ENCODE data around the gene TRPV2. TPM values are rescaled to one million over a fixed set of nuclear protein-coding genes. Genes with fewer than 3 reads are reported as not detected.

The TRPV2 gene
- total and polyA plus RNA-seq, 2 donors: 6.8 to 15.4 TPM

GRCh38 chr17:16461606-16461866 lies 46.2 kb downstream of the TRPV2 start:
- Histone ChIP-seq H3K4me3 (ENCODE audit: low read depth, low read length) (no peak overlapping the region), H3K36me3 (ENCODE audit: insufficient read depth) (no peaks in the 10 kb centered on the region), H3K4me1 (ENCODE audit: insufficient read depth) (no peaks in the 10 kb centered on the region), H3K27ac (ENCODE audit: low read depth) (no peak overlapping the region)
- DNase-seq (ENCODE audit: extremely low spot score): no peak
- over 99% methylated on average over 3 of the region's 3 CpGs for WGBS

- no peak overlapping the region for H3K27ac ChIP-seq (ENCODE audit: low read depth)
- 87% methylated on average over 20 of the region's 20 CpGs for WGBS
- DNase-seq (ENCODE audit: extremely low spot score): no peak
- no peaks in the 10 kb centered on the region for H3K36me3 ChIP-seq (ENCODE audit: insufficient read depth)
- H3K4me1 ChIP-seq (ENCODE audit: insufficient read depth): no peaks in the 10 kb centered on the region
- H3K4me3 ChIP-seq (ENCODE audit: low read depth, low read length): no peak overlapping the region
Observed at GRCh38 chr17:16462070-16462864, 46.9 kb downstream of the TRPV2 start.

- DNase-seq (ENCODE audit: extremely low spot score): no peak
- H3K4me3 ChIP-seq (ENCODE audit: low read depth, low read length): no peak overlapping the region
- H3K4me1 ChIP-seq (ENCODE audit: insufficient read depth): no peaks in the 10 kb centered on the region
- no peaks in the 10 kb centered on the region for H3K36me3 ChIP-seq (ENCODE audit: insufficient read depth)
- H3K27ac ChIP-seq (ENCODE audit: low read depth): no peak overlapping the region
- WGBS: 47% methylated on average over 13 of the region's 13 CpGs
Observed at GRCh38 chr17:16463358-16464302, 48.3 kb downstream of the TRPV2 start.

- WGBS: 83% methylated on average over 12 of the region's 12 CpGs
- no peak overlapping the region for H3K27ac ChIP-seq (ENCODE audit: low read depth)
Observed at GRCh38 chr17:16464303-16465051, 49.1 kb downstream of the TRPV2 start.

GRCh38 chr17:16465052-16465312 lies 49.6 kb downstream of the TRPV2 start:
- DNase-seq (ENCODE audit: extremely low spot score): no peak
- 78% methylated on average over 3 of the region's 3 CpGs for WGBS
- Histone ChIP-seq H3K36me3 (ENCODE audit: insufficient read depth) (no peaks in the 10 kb centered on the region), H3K4me3 (ENCODE audit: low read depth, low read length) (no peak overlapping the region), H3K4me1 (ENCODE audit: insufficient read depth) (no peaks in the 10 kb centered on the region), H3K27ac (ENCODE audit: low read depth) (no peak overlapping the region)

More at GRCh38 chr17:16464303-16465051, 49.1 kb downstream of the TRPV2 start:
- Histone ChIP-seq H3K4me1 (ENCODE audit: insufficient read depth) (no peaks in the 10 kb centered on the region), H3K4me3 (ENCODE audit: low read depth, low read length) (no peak overlapping the region), H3K36me3 (ENCODE audit: insufficient read depth) (no peaks in the 10 kb centered on the region)
- no peak for DNase-seq (ENCODE audit: extremely low spot score)

- H3K4me1 ChIP-seq (ENCODE audit: insufficient read depth): no peaks in the 10 kb centered on the region
- no peak for DNase-seq (ENCODE audit: extremely low spot score)
- 79% methylated on average over 4 of the region's 4 CpGs for WGBS
- H3K27ac ChIP-seq (ENCODE audit: low read depth): no peak overlapping the region
- no peak overlapping the region for H3K4me3 ChIP-seq (ENCODE audit: low read depth, low read length)
- no peaks in the 10 kb centered on the region for H3K36me3 ChIP-seq (ENCODE audit: insufficient read depth)
Observed at GRCh38 chr17:16465861-16466338, 50.5 kb downstream of the TRPV2 start.

- Histone ChIP-seq H3K4me3 (ENCODE audit: low read depth, low read length) (no peak overlapping the region), H3K4me1 (ENCODE audit: insufficient read depth) (no peaks in the 10 kb centered on the region), H3K36me3 (ENCODE audit: insufficient read depth) (no peaks in the 10 kb centered on the region), H3K27ac (ENCODE audit: low read depth) (no peak overlapping the region)
- DNase-seq (ENCODE audit: extremely low spot score): no peak
- WGBS: 90% methylated on average over 9 of the region's 9 CpGs
Observed at GRCh38 chr17:16466407-16466806, 51.0 kb downstream of the TRPV2 start.

- WGBS: 96% methylated on average over 6 of the region's 6 CpGs
- Histone ChIP-seq H3K27ac (ENCODE audit: low read depth) (no peak overlapping the region), H3K36me3 (ENCODE audit: insufficient read depth) (no peaks in the 10 kb centered on the region), H3K4me3 (ENCODE audit: low read depth, low read length) (no peak overlapping the region), H3K4me1 (ENCODE audit: insufficient read depth) (no peaks in the 10 kb centered on the region)
- no peak for DNase-seq (ENCODE audit: extremely low spot score)
Observed at GRCh38 chr17:16467044-16467443, 51.7 kb downstream of the TRPV2 start.

GRCh38 chr17:16467886-16468285 lies 52.5 kb downstream of the TRPV2 start:
- 43% methylated on average over 3 of the region's 3 CpGs for WGBS
- no peak overlapping the region for H3K4me3 ChIP-seq (ENCODE audit: low read depth, low read length)
- H3K27ac ChIP-seq (ENCODE audit: low read depth): no peak overlapping the region
- H3K4me1 ChIP-seq (ENCODE audit: insufficient read depth): no peaks in the 10 kb centered on the region
- no peaks in the 10 kb centered on the region for H3K36me3 ChIP-seq (ENCODE audit: insufficient read depth)
- no peak for DNase-seq (ENCODE audit: extremely low spot score)

- WGBS: 89% methylated on average over 4 of the region's 4 CpGs
- Histone ChIP-seq H3K4me3 (ENCODE audit: low read depth, low read length) (no peak overlapping the region), H3K27ac (ENCODE audit: low read depth) (no peak overlapping the region), H3K4me1 (ENCODE audit: insufficient read depth) (no peaks in the 10 kb centered on the region), H3K36me3 (ENCODE audit: insufficient read depth) (no peaks in the 10 kb centered on the region)
- DNase-seq (ENCODE audit: extremely low spot score): no peak
Observed at GRCh38 chr17:16468428-16468992, 53.1 kb downstream of the TRPV2 start.

- no peak overlapping the region for H3K27ac ChIP-seq (ENCODE audit: low read depth)
Observed at GRCh38 chr17:16470265-16470664, 54.9 kb downstream of the TRPV2 start.

GRCh38 chr17:16471295-16471694 lies 55.9 kb downstream of the TRPV2 start:
- WGBS: 90% methylated on average over 5 of the region's 5 CpGs
- H3K36me3 ChIP-seq (ENCODE audit: insufficient read depth): no peaks in the 10 kb centered on the region
- H3K27ac ChIP-seq (ENCODE audit: low read depth): no peak overlapping the region
- no peak for DNase-seq (ENCODE audit: extremely low spot score)
- no peaks in the 10 kb centered on the region for H3K4me1 ChIP-seq (ENCODE audit: insufficient read depth)
- H3K4me3 ChIP-seq (ENCODE audit: low read depth, low read length): no peak overlapping the region

More at GRCh38 chr17:16470265-16470664, 54.9 kb downstream of the TRPV2 start:
- Histone ChIP-seq H3K36me3 (ENCODE audit: insufficient read depth) (no peaks in the 10 kb centered on the region), H3K4me3 (ENCODE audit: low read depth, low read length) (no peak overlapping the region), H3K4me1 (ENCODE audit: insufficient read depth) (no peaks in the 10 kb centered on the region)
- DNase-seq (ENCODE audit: extremely low spot score): no peak
- WGBS: 78% methylated on average over 11 of the region's 11 CpGs

- 66% methylated on average over 6 of the region's 6 CpGs for WGBS
Observed at GRCh38 chr17:16472539-16472938, 57.2 kb downstream of the TRPV2 start.

More at GRCh38 chr17:16472539-16472938, 57.2 kb downstream of the TRPV2 start:
- Histone ChIP-seq H3K36me3 (ENCODE audit: insufficient read depth) (no peaks in the 10 kb centered on the region), H3K27ac (ENCODE audit: low read depth) (no peak overlapping the region), H3K4me1 (ENCODE audit: insufficient read depth) (no peaks in the 10 kb centered on the region), H3K4me3 (ENCODE audit: low read depth, low read length) (no peak overlapping the region)
- no peak for DNase-seq (ENCODE audit: extremely low spot score)
